Stimulated activated CD4-positive, alpha-beta T cell treated with anti-CD3 and anti-CD28 coated beads, Interleukin-15, amount 100 ng/mL, for 24 hours (primary cell): Measurements from ENCODE around the gene SCGB1A1.
"Not testable (repeated sequence)": the region's sequence is repeated elsewhere in the genome, so short reads cannot be mapped to it uniquely, and the experiment has no call there.

Source experiments
- DNase-seq: peaks from one replicate; pipeline ENCODE4 v3.0.0-alpha.2; 2020

Gene SCGB1A1

GRCh38 chr11:62418733-62419132 is at the start of gene SCGB1A1:
TSS of gene SCGB1A1 (plus strand) at chr11:62419033. CDS start at chr11:62419096, 63 bp downstream.
- DNase-seq = no peak

- peak; percentile 62 for DNase-seq
Measured at GRCh38 chr11:62370743-62371440, 47.9 kb upstream of the SCGB1A1 start.

GRCh38 chr11:62372871-62373270 is 46.0 kb upstream of the SCGB1A1 start:
- no peak for DNase-seq

- DNase-seq = no peak
Measured at GRCh38 chr11:62373464-62374119, 45.2 kb upstream of the SCGB1A1 start.

GRCh38 chr11:62374801-62375200 is 44.0 kb upstream of the SCGB1A1 start:
- DNase-seq = no peak

GRCh38 chr11:62378459-62379063 is 40.3 kb upstream of the SCGB1A1 start:
- not testable (repeated sequence) for DNase-seq

- not testable (repeated sequence) for DNase-seq
Measured at GRCh38 chr11:62379586-62379985, 39.2 kb upstream of the SCGB1A1 start.

GRCh38 chr11:62380821-62381245 is 38.0 kb upstream of the SCGB1A1 start:
- peak; percentile 40 for DNase-seq

GRCh38 chr11:62383822-62384221 is 35.0 kb upstream of the SCGB1A1 start:
- no peak for DNase-seq

GRCh38 chr11:62386083-62386482 is 32.8 kb upstream of the SCGB1A1 start:
- DNase-seq = not testable (repeated sequence)

GRCh38 chr11:62387381-62387780 is 31.5 kb upstream of the SCGB1A1 start:
- DNase-seq = no peak

GRCh38 chr11:62388999-62389398 is 29.8 kb upstream of the SCGB1A1 start:
- no peak for DNase-seq

GRCh38 chr11:62390237-62390636 is 28.6 kb upstream of the SCGB1A1 start:
- no peak for DNase-seq

- no peak for DNase-seq
Measured at GRCh38 chr11:62390722-62391121, 28.1 kb upstream of the SCGB1A1 start.

GRCh38 chr11:62391642-62392425 is 27.0 kb upstream of the SCGB1A1 start:
- DNase-seq = no peak

GRCh38 chr11:62392506-62392905 is 26.3 kb upstream of the SCGB1A1 start:
- DNase-seq = no peak

GRCh38 chr11:62393061-62393611 is 25.7 kb upstream of the SCGB1A1 start:
- no peak for DNase-seq

- no peak for DNase-seq
Measured at GRCh38 chr11:62393735-62394134, 25.1 kb upstream of the SCGB1A1 start.

- DNase-seq = peak; percentile 47
Measured at GRCh38 chr11:62394825-62395538, 23.9 kb upstream of the SCGB1A1 start.

GRCh38 chr11:62395885-62396551 is 22.8 kb upstream of the SCGB1A1 start:
- DNase-seq = no peak
